ENCODE results near the gene ST6GALNAC5. TPM values are rescaled to one million over a fixed set of nuclear protein-coding genes. Genes with fewer than 3 reads are reported as not detected.
A peak's percentile ranks its signal among the peaks of the same experiment; 100 is the strongest.

Gene ST6GALNAC5
- total and polyA plus RNA-seq, 2 experiments from 2014 or later = 5.1 to 12.2 TPM

- H3F3A ChIP-seq (ENCODE audit: insufficient read depth) = no peaks in the 10 kb centered on the region
- H3K9me2 ChIP-seq (ENCODE audit: insufficient read depth) = no peaks in the 10 kb centered on the region; the same call in 1 of the 2 replicates
- H3K79me2 ChIP-seq (ENCODE audit: insufficient read depth) = no peaks in the 10 kb centered on the region
- DNase-seq = no peak
- H3K9ac ChIP-seq = no peak overlapping the region
- no peaks in the 10 kb centered on the region for H3K36me3 ChIP-seq (ENCODE audit: low read depth)
- TF ChIP-seq EZH2phosphoT487 (IDR thresholded peaks at IDR 0.05; ENCODE audit: insufficient read depth, low read depth) (no peak), EZH2 (IDR thresholded peaks at IDR 0.05; ENCODE audit: insufficient read depth, poor library complexity, severe bottlenecking) (no peak)
- no peak overlapping the region for H3K4me2 ChIP-seq (ENCODE audit: unreplicated experiment)
- 90 to 95% methylated on average over 1 of the region's 1 CpG for WGBS, 2 experiments (ENCODE audit: low coverage in 1 of 2, low lambda C conversion rate in 2 of 2, missing lambda C conversion rate in 2 of 2)
- no peak overlapping the region for H3K4me3 ChIP-seq
- H4K20me1 ChIP-seq (ENCODE audit: insufficient read depth) = no peaks in the 10 kb centered on the region
- in situ Hi-C loops (cut with MboI) = no loop called here
- no peaks in the 10 kb centered on the region for H3K27me3 ChIP-seq (replicated peaks; ENCODE audit: insufficient read depth)
- no peaks in the 10 kb centered on the region for H3K4me1 ChIP-seq (ENCODE audit: insufficient read depth)
- H3K27ac ChIP-seq = no peak overlapping the region
- H2AFZ ChIP-seq = no peak overlapping the region
- no peaks in the 10 kb centered on the region for H3K9me3 ChIP-seq (ENCODE audit: low read depth)
Observed at GRCh38 chr1:76833151-76833550, 34.1 kb upstream of the ST6GALNAC5 start.

GRCh38 chr1:76833856-76834255 is 33.4 kb upstream of the ST6GALNAC5 start:
- Histone ChIP-seq H3K9me2 (ENCODE audit: insufficient read depth) (no peaks in the 10 kb centered on the region), H2AFZ (no peak overlapping the region), H3K27ac (no peak overlapping the region), H3K36me3 (ENCODE audit: low read depth) (no peaks in the 10 kb centered on the region), H3K4me1 (ENCODE audit: insufficient read depth) (no peaks in the 10 kb centered on the region), H3K4me3 (no peak overlapping the region), H3K9ac (no peak overlapping the region), H4K20me1 (ENCODE audit: insufficient read depth) (no peaks in the 10 kb centered on the region), H3K27me3 (replicated peaks; ENCODE audit: insufficient read depth) (no peaks in the 10 kb centered on the region), H3K79me2 (ENCODE audit: insufficient read depth) (no peaks in the 10 kb centered on the region), H3K4me2 (ENCODE audit: unreplicated experiment) (no peak overlapping the region), H3K9me3 (ENCODE audit: low read depth) (no peaks in the 10 kb centered on the region), H3F3A (ENCODE audit: insufficient read depth) (no peaks in the 10 kb centered on the region)
- WGBS, 2 experiments (ENCODE audit: low coverage in 1 of 2, low lambda C conversion rate in 2 of 2, missing lambda C conversion rate in 2 of 2) = 43 to 47% methylated on average over 2 of the region's 2 CpGs
- no peak for DNase-seq
- TF ChIP-seq EZH2phosphoT487 (IDR thresholded peaks at IDR 0.05; ENCODE audit: insufficient read depth, low read depth) = no peak
- TF ChIP-seq EZH2 (IDR thresholded peaks at IDR 0.05; ENCODE audit: insufficient read depth, poor library complexity, severe bottlenecking) = no peak
- in situ Hi-C loops (cut with MboI) = no loop called here

- no peaks in the 10 kb centered on the region for H3K79me2 ChIP-seq (ENCODE audit: insufficient read depth)
- peak; percentile 20 for DNase-seq
Observed at GRCh38 chr1:76835203-76835602, 32.1 kb upstream of the ST6GALNAC5 start.

GRCh38 chr1:76840278-76840677 is 27.0 kb upstream of the ST6GALNAC5 start:
- in situ Hi-C loops (cut with MboI) = no loop called here
- Histone ChIP-seq H3K4me2 (ENCODE audit: unreplicated experiment) (no peak overlapping the region), H2AFZ (no peak overlapping the region), H3K4me3 (no peak overlapping the region), H3K9ac (no peak overlapping the region), H3K27me3 (replicated peaks; ENCODE audit: insufficient read depth) (no peaks in the 10 kb centered on the region), H3K79me2 (ENCODE audit: insufficient read depth) (no peaks in the 10 kb centered on the region), H3K36me3 (ENCODE audit: low read depth) (no peaks in the 10 kb centered on the region), H3K27ac (no peak overlapping the region), H3K4me1 (ENCODE audit: insufficient read depth) (no peaks in the 10 kb centered on the region), H3F3A (ENCODE audit: insufficient read depth) (no peaks in the 10 kb centered on the region), H3K9me3 (ENCODE audit: low read depth) (no peaks in the 10 kb centered on the region), H3K9me2 (ENCODE audit: insufficient read depth) (no peaks in the 10 kb centered on the region), H4K20me1 (ENCODE audit: insufficient read depth) (no peaks in the 10 kb centered on the region)
- TF ChIP-seq EZH2 (IDR thresholded peaks at IDR 0.05; ENCODE audit: insufficient read depth, poor library complexity, severe bottlenecking) (no peak), EZH2phosphoT487 (IDR thresholded peaks at IDR 0.05; ENCODE audit: insufficient read depth, low read depth) (no peak)
- DNase-seq = peak; percentile 45
- 42 to 62% methylated on average over 2 of the region's 2 CpGs for WGBS, 2 experiments (ENCODE audit: low coverage in 1 of 2, low lambda C conversion rate in 2 of 2, missing lambda C conversion rate in 2 of 2)

More at GRCh38 chr1:76835203-76835602, 32.1 kb upstream of the ST6GALNAC5 start:
- Histone ChIP-seq H3K27ac (no peak overlapping the region), H3F3A (ENCODE audit: insufficient read depth) (no peaks in the 10 kb centered on the region), H2AFZ (no peak overlapping the region), H3K9ac (no peak overlapping the region), H3K4me3 (no peak overlapping the region), H3K9me2 (ENCODE audit: insufficient read depth) (no peaks in the 10 kb centered on the region), H3K27me3 (replicated peaks; ENCODE audit: insufficient read depth) (no peaks in the 10 kb centered on the region), H3K36me3 (ENCODE audit: low read depth) (no peaks in the 10 kb centered on the region), H4K20me1 (ENCODE audit: insufficient read depth) (no peaks in the 10 kb centered on the region), H3K4me1 (ENCODE audit: insufficient read depth) (no peaks in the 10 kb centered on the region), H3K4me2 (ENCODE audit: unreplicated experiment) (no peak overlapping the region), H3K9me3 (ENCODE audit: low read depth) (no peaks in the 10 kb centered on the region)
- in situ Hi-C loops (cut with MboI) = no loop called here
- TF ChIP-seq EZH2 (IDR thresholded peaks at IDR 0.05; ENCODE audit: insufficient read depth, poor library complexity, severe bottlenecking) = no peak
- TF ChIP-seq EZH2phosphoT487 (IDR thresholded peaks at IDR 0.05; ENCODE audit: insufficient read depth, low read depth) = no peak

GRCh38 chr1:76841460-76841859 is 25.8 kb upstream of the ST6GALNAC5 start:
- Histone ChIP-seq H3K27ac (no peak overlapping the region), H3K9ac (no peak overlapping the region), H3K27me3 (replicated peaks; ENCODE audit: insufficient read depth) (no peaks in the 10 kb centered on the region), H2AFZ (no peak overlapping the region), H3K9me3 (ENCODE audit: low read depth) (no peaks in the 10 kb centered on the region), H3K4me1 (ENCODE audit: insufficient read depth) (no peaks in the 10 kb centered on the region), H3K4me3 (no peak overlapping the region), H3K4me2 (ENCODE audit: unreplicated experiment) (no peak overlapping the region), H3F3A (ENCODE audit: insufficient read depth) (no peaks in the 10 kb centered on the region), H4K20me1 (ENCODE audit: insufficient read depth) (no peaks in the 10 kb centered on the region), H3K36me3 (ENCODE audit: low read depth) (no peaks in the 10 kb centered on the region), H3K9me2 (ENCODE audit: insufficient read depth) (no peaks in the 10 kb centered on the region), H3K79me2 (ENCODE audit: insufficient read depth) (no peaks in the 10 kb centered on the region)
- in situ Hi-C loops (cut with MboI) = no loop called here
- WGBS, 2 experiments (ENCODE audit: low coverage in 1 of 2, low lambda C conversion rate in 2 of 2, missing lambda C conversion rate in 2 of 2) = 16 to 22% methylated on average over 2 of the region's 2 CpGs
- no peak for DNase-seq
- no peak for TF ChIP-seq EZH2 (IDR thresholded peaks at IDR 0.05; ENCODE audit: insufficient read depth, poor library complexity, severe bottlenecking)
- TF ChIP-seq EZH2phosphoT487 (IDR thresholded peaks at IDR 0.05; ENCODE audit: insufficient read depth, low read depth) = no peak
